MM.1S (cell line): ENCODE results near the gene OR51B6.
"Not testable (repeated sequence)": the region's sequence is repeated elsewhere in the genome, so short reads cannot be mapped to it uniquely, and the experiment has no call there.

ENCODE experiments used
- DNase-seq: peaks from one replicate; pipeline ENCODE4 v3.0.0-alpha.2; 2015
- H2AFZ ChIP-seq: fragments of 300-600 bp; sonication (generic); 2 replicates; pipeline ENCODE4 v1.6.0; 2016; ENCODE audit warnings: antibody characterized with exemption, low read length
- H3F3A ChIP-seq: fragments of 300-600 bp; sonication (generic); 2 replicates; pipeline ENCODE4 v1.6.1; 2016; ENCODE audit warnings: mild to moderate bottlenecking, antibody characterized with exemption, low read length, moderate library complexity, mixed read lengths; ENCODE audit not compliant: insufficient read depth
- H3K27ac ChIP-seq: fragments of 300-600 bp; sonication (generic); 2 replicates; pipeline ENCODE4 v1.5.1; 2016; ENCODE audit warnings: mild to moderate bottlenecking, low read length
- H3K27me3 ChIP-seq: fragments of 300-600 bp; sonication (generic); replicated peaks from 2 replicates; pipeline ENCODE4 v1.6.0; 2016; ENCODE audit warnings: low read length; ENCODE audit not compliant: insufficient read depth
- H3K36me3 ChIP-seq: fragments of 300-600 bp; sonication (generic); replicated peaks from 2 replicates; pipeline ENCODE4 v1.6.1; 2016; ENCODE audit warnings: mild to moderate bottlenecking, low read length, mixed read lengths; ENCODE audit not compliant: insufficient read depth
- H3K4me1 ChIP-seq: fragments of 300-600 bp; sonication (generic); 2 replicates; pipeline ENCODE4 v1.6.1; 2016; ENCODE audit warnings: low read length, mixed read lengths
- H3K4me2 ChIP-seq: fragments of 300-600 bp; sonication (generic); 2 replicates; pipeline ENCODE4 v1.6.0; 2016; ENCODE audit warnings: low read depth, low read length
- H3K4me3 ChIP-seq: fragments of 300-600 bp; sonication (generic); 2 replicates; pipeline ENCODE4 v1.5.1; 2016; ENCODE audit warnings: low read length, mixed read lengths
- H3K79me2 ChIP-seq: fragments of 300-600 bp; sonication (generic); 2 replicates; pipeline ENCODE4 v1.6.1; 2016; ENCODE audit warnings: mixed run types, low read length, mixed read lengths
- H3K9ac ChIP-seq: fragments of 300-600 bp; sonication (generic); 2 replicates; pipeline ENCODE4 v1.6.1; 2016; ENCODE audit warnings: low read length, mixed read lengths
- H3K9me2 ChIP-seq: fragments of 300-600 bp; sonication (generic); replicated peaks from 2 replicates; pipeline ENCODE4 v1.6.1; 2016; ENCODE audit warnings: mild to moderate bottlenecking, low read length, mixed read lengths; ENCODE audit not compliant: insufficient read depth
- H3K9me3 ChIP-seq: fragments of 300-600 bp; sonication (generic); replicated peaks from 2 replicates; pipeline ENCODE4 v1.6.1; 2016; ENCODE audit warnings: mild to moderate bottlenecking, low read length, mixed read lengths; ENCODE audit not compliant: insufficient read depth
- H4K20me1 ChIP-seq: fragments of 300-600 bp; sonication (generic); 2 replicates; pipeline ENCODE4 v1.6.1; 2016; ENCODE audit warnings: mild to moderate bottlenecking, low read length, moderate library complexity, mixed read lengths; ENCODE audit not compliant: insufficient read depth
- CTCF ChIP-seq: fragments of 300-600 bp; sonication (generic); IDR thresholded peaks from 2 replicates; pipeline ENCODE4 v1.5.1; 2016; ENCODE audit warnings: antibody characterized with exemption, low read length, mixed read lengths
- EZH2 ChIP-seq: fragments of 300-600 bp; sonication (generic); optimal IDR thresholded peaks from 2 replicates; pipeline ENCODE3; 2017; ENCODE audit warnings: low read depth, mild to moderate bottlenecking, antibody characterized with exemption, low read length, mixed read lengths
- EZH2phosphoT487 ChIP-seq: fragments of 300-600 bp; sonication (generic); IDR thresholded peaks from 2 replicates; pipeline ENCODE4 v1.6.1; 2018; ENCODE audit warnings: antibody characterized with exemption, low read length

OR51B6 gene

GRCh38 chr11:5348551-5349194 is 2.6 kb upstream of the OR51B6 start:
- H3K9ac ChIP-seq: no peak overlapping the region
- no peaks in the 10 kb centered on the region for H3K9me2 ChIP-seq
- DNase-seq: no peak
- H3K27me3 ChIP-seq: no peaks in the 10 kb centered on the region
- no peaks in the 10 kb centered on the region for H3K4me1 ChIP-seq
- no peak for TF ChIP-seq EZH2phosphoT487
- TF ChIP-seq CTCF: no peak
- no peak for TF ChIP-seq EZH2
- no peaks in the 10 kb centered on the region for H3F3A ChIP-seq
- no peaks in the 10 kb centered on the region for H3K36me3 ChIP-seq
- H3K4me2 ChIP-seq: no peak overlapping the region
- no peak overlapping the region for H3K27ac ChIP-seq
- no peak overlapping the region for H2AFZ ChIP-seq
- H3K9me3 ChIP-seq: no peaks in the 10 kb centered on the region
- no peak overlapping the region for H3K4me3 ChIP-seq
- no peaks in the 10 kb centered on the region for H4K20me1 ChIP-seq
- H3K79me2 ChIP-seq: no peaks in the 10 kb centered on the region

- Histone ChIP-seq H3K4me1 (no peaks in the 10 kb centered on the region), H4K20me1 (no peaks in the 10 kb centered on the region), H3K9me3 (no peaks in the 10 kb centered on the region), H3K9me2 (no peaks in the 10 kb centered on the region), H3F3A (no peaks in the 10 kb centered on the region), H3K4me2 (no peak overlapping the region), H2AFZ (no peak overlapping the region), H3K36me3 (no peaks in the 10 kb centered on the region), H3K4me3 (no peak overlapping the region), H3K27me3 (no peaks in the 10 kb centered on the region), H3K9ac (no peak overlapping the region), H3K79me2 (no peaks in the 10 kb centered on the region), H3K27ac (no peak overlapping the region)
- DNase-seq: no peak
- TF ChIP-seq EZH2 (no peak), CTCF (no peak), EZH2phosphoT487 (no peak)
Measured at GRCh38 chr11:5349550-5349949, 1.8 kb upstream of the OR51B6 start.

GRCh38 chr11:5356031-5356430 is 4.7 kb downstream of the OR51B6 start:
- H2AFZ ChIP-seq, H3K9me2 ChIP-seq, H4K20me1 ChIP-seq, H3K9me3 ChIP-seq, H3K79me2 ChIP-seq, H3F3A ChIP-seq, H3K27me3 ChIP-seq, H3K4me2 ChIP-seq, DNase-seq, H3K36me3 ChIP-seq, H3K4me3 ChIP-seq, H3K9ac ChIP-seq, H3K27ac ChIP-seq, H3K4me1 ChIP-seq: not testable (repeated sequence)

- Histone ChIP-seq H3K27me3 (no peaks in the 10 kb centered on the region), H3K9ac (no peak overlapping the region), H3K4me2 (no peak overlapping the region), H3K36me3 (no peaks in the 10 kb centered on the region), H3K4me3 (no peak overlapping the region), H3K9me3 (no peaks in the 10 kb centered on the region), H3F3A (peaks cover 5% of the 10 kb centered on the region), H3K27ac (no peak overlapping the region), H3K9me2 (no peaks in the 10 kb centered on the region), H3K79me2 (no peaks in the 10 kb centered on the region), H4K20me1 (no peaks in the 10 kb centered on the region), H2AFZ (no peak overlapping the region), H3K4me1 (peaks cover 17% of the 10 kb centered on the region)
- no peak for DNase-seq
- TF ChIP-seq EZH2phosphoT487 (no peak), CTCF (no peak), EZH2 (no peak)
Measured at GRCh38 chr11:5362017-5362625, 10.8 kb downstream of the OR51B6 start.
